ENCODE data around the gene CDS2.

DNA sequence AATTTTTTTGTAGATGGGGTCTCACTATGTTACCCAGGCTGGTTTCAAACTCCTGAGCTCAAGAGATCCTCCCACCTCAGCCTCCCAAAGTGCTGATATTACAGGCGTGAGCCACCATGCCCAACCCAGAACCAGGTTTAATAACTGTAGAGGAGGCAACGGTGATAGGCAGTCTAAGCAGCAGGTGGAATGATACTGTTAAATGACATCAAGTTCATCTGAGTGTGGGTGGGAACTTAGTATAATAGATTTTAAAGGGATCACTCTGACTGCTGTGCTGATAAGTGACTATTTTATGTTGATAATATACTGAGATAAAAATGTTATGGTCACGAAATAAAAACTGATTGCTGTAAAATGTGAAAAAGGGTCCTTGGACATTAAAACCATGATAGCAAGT lies 38.1 kb upstream of the CDS2 start:
- no peak for TF ChIP-seq EZH2 (IDR thresholded peaks at IDR 0.05; ENCODE audit: borderline replicate concordance, low read depth, low read length, poor library complexity, severe bottlenecking)
- TF ChIP-seq CTCF (conservative IDR thresholded peaks at IDR 0.05; ENCODE audit: low read depth, low read length) = no peak
